Keratinocyte (primary cell): ENCODE measurements around the gene KLHDC7B.

ENCODE experiments used
- EZH2 ChIP-seq: IDR thresholded peaks from one replicate; pipeline ENCODE4 v1.6.1; 2012; ENCODE audit warnings: inconsistent platforms, mild to moderate bottlenecking, low read length, moderate library complexity
- TF ChIP-seq, protein P1 (sequence below), 3 experiments: IDR thresholded peaks in 1 of 3; conservative IDR thresholded peaks in 1 of 3; optimal IDR thresholded peaks in 1 of 3; 2 replicates in 2 of 3; 3 replicates in 1 of 3; pipeline versions ENCODE3 to v1.5.1; 2011; ENCODE audit warnings: low read length in 3 of 3, mild to moderate bottlenecking in 3 of 3, moderate library complexity in 2 of 3, control low read depth in 1 of 3, inconsistent platforms in 1 of 3; ENCODE audit not compliant: insufficient read depth in 2 of 3; ENCODE audit errors: extremely low read depth in 1 of 3

DNA sequence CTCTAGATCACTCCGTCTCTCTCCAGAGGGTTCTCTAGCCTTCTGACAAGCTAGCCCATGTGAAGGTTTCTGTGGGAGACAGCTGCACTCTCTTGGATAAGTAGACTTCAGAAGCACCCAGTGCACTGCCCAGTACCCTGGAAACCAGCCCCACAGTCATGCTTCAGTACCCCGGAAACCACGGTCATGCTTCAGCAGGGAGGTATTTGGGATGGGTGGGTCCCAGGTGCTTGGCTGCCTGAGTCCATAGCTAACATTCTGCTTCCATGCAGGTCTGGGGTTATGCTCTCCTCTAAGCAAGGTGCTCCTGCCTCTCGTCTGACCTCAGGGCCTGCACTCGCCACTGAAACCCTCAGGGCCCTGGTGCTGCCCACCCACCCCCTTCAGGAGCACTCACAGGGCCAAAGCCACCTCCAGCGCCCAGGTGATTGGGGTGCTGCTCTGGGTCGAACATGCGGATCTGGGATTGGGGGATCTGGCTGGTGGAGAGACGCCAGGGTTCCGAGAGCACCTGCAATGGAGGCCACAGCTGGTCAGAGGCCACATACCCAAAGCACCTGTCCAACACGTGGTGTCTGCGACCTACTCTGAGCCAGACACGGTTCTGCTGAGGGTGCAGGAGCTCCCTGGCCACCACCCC lies 24.3 kb downstream of the KLHDC7B start:
- TF ChIP-seq, protein P1, sequence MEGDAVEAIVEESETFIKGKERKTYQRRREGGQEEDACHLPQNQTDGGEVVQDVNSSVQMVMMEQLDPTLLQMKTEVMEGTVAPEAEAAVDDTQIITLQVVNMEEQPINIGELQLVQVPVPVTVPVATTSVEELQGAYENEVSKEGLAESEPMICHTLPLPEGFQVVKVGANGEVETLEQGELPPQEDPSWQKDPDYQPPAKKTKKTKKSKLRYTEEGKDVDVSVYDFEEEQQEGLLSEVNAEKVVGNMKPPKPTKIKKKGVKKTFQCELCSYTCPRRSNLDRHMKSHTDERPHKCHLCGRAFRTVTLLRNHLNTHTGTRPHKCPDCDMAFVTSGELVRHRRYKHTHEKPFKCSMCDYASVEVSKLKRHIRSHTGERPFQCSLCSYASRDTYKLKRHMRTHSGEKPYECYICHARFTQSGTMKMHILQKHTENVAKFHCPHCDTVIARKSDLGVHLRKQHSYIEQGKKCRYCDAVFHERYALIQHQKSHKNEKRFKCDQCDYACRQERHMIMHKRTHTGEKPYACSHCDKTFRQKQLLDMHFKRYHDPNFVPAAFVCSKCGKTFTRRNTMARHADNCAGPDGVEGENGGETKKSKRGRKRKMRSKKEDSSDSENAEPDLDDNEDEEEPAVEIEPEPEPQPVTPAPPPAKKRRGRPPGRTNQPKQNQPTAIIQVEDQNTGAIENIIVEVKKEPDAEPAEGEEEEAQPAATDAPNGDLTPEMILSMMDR (optimal IDR thresholded peaks at IDR 0.05 in 1 of 3, IDR thresholded peaks at IDR 0.05 in 1 of 3, conservative IDR thresholded peaks at IDR 0.05 in 1 of 3; ENCODE audit: extremely low read depth in 1 of 3, insufficient read depth in 2 of 3, low read length in 3 of 3) = no peak
- no peak for TF ChIP-seq EZH2
